CD4-positive, alpha-beta T cell treated with Interleukin-17A for 4 hours (primary cell): Measurements from ENCODE around the gene DISC1.

Experiments
- DNase-seq: peaks from one replicate; pipeline ENCODE4 v3.0.0-alpha.2; 2020; ENCODE audit warnings: mixed read lengths

Gene DISC1

GRCh38 chr1:232062967-232063366 is 436.4 kb downstream of the DISC1 start:
- no peak for DNase-seq

- DNase-seq, result no peak
Observed at GRCh38 chr1:232066521-232066920, 439.9 kb downstream of the DISC1 start.

- no peak for DNase-seq
Observed at GRCh38 chr1:232074265-232074664, 447.7 kb downstream of the DISC1 start.

GRCh38 chr1:232077809-232078208 is 451.2 kb downstream of the DISC1 start:
- DNase-seq, result no peak

GRCh38 chr1:232084584-232085223 is 458.1 kb downstream of the DISC1 start:
- DNase-seq, result no peak

DNA sequence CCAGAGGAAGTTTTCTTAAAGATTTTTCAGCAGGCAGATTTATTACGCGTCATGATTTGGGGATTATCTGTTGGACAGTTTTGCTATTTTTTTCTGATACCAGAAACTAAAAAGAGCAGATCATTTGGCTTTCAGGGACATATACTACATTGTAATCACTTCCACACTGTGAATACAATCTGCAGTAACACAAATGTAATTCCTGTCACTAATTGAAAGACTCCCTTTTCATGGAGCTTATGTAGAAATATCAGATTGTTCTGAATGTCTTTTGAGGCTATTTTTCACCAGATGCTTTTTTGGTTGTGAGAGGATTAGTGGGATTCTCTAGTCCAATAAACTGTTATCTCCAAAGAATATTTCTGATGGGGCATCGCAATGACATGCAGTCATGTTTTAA is 464.2 kb downstream of the DISC1 start:
- DNase-seq, result no peak
